NCI-H510A (cell line): ENCODE measurements around the gene FBN2.
"Not testable (repeated sequence)": the region's sequence is repeated elsewhere in the genome, so short reads cannot be mapped to it uniquely, and the experiment has no call there.

Experiments used
- DNase-seq: peaks from one replicate; lab custom pipeline; 2025; lab: John Stamatoyannopoulos, UW

FBN2 gene

GRCh38 chr5:128478386-128479368, 59.4 kb downstream of the FBN2 start:
- DNase-seq, result no peak

GRCh38 chr5:128477944-128478343, 60.1 kb downstream of the FBN2 start:
- no peak for DNase-seq

- DNase-seq, result no peak
These were observed 62.4 kb downstream of the FBN2 start for GRCh38 chr5:128475693-128476092.

GRCh38 chr5:128472919-128473318, 65.1 kb downstream of the FBN2 start:
- DNase-seq, result no peak

GRCh38 chr5:128472036-128472435, 66.0 kb downstream of the FBN2 start:
- no peak for DNase-seq

GRCh38 chr5:128470663-128471062, 67.4 kb downstream of the FBN2 start:
- no peak for DNase-seq

GRCh38 chr5:128469912-128470311, 68.1 kb downstream of the FBN2 start:
- no peak for DNase-seq

GRCh38 chr5:128466980-128467379, 71.1 kb downstream of the FBN2 start:
- DNase-seq, result no peak

- DNase-seq, result no peak
These were observed 71.5 kb downstream of the FBN2 start for GRCh38 chr5:128466554-128466953.

GRCh38 chr5:128464596-128464995, 73.4 kb downstream of the FBN2 start:
- DNase-seq, result no peak

GRCh38 chr5:128462330-128462729, 75.7 kb downstream of the FBN2 start:
- no peak for DNase-seq

GRCh38 chr5:128457147-128457915, 80.7 kb downstream of the FBN2 start:
- DNase-seq, result not testable (repeated sequence)

GRCh38 chr5:128455841-128456361, 82.1 kb downstream of the FBN2 start:
- DNase-seq, result no peak

- DNase-seq, result no peak
These were observed 84.9 kb downstream of the FBN2 start for GRCh38 chr5:128453121-128453520.

- not testable (repeated sequence) for DNase-seq
These were observed 90.8 kb downstream of the FBN2 start for GRCh38 chr5:128447224-128447623.

GRCh38 chr5:128441941-128442350, 96.1 kb downstream of the FBN2 start:
- DNase-seq, result no peak

- DNase-seq, result no peak
These were observed 96.9 kb downstream of the FBN2 start for GRCh38 chr5:128441165-128441564.

- DNase-seq, result no peak
These were observed 101.3 kb downstream of the FBN2 start for GRCh38 chr5:128436749-128437188.

GRCh38 chr5:128435861-128436260, 102.2 kb downstream of the FBN2 start:
- DNase-seq, result no peak

- DNase-seq, result no peak
These were observed 103.1 kb downstream of the FBN2 start for GRCh38 chr5:128434993-128435392.

- DNase-seq, result no peak
These were observed 105.1 kb downstream of the FBN2 start for GRCh38 chr5:128432913-128433440.

GRCh38 chr5:128427921-128428320, 110.1 kb downstream of the FBN2 start:
- DNase-seq, result no peak
